Measurements from ENCODE around the gene RTCB. TPM values are rescaled to one million over a fixed set of nuclear protein-coding genes. Genes with fewer than 3 reads are reported as not detected.

RTCB gene
- polyA plus RNA-seq (ENCODE audit: insufficient read length in 3 of 3) = 100 to 1,000 TPM; 115 to 121 (median 119) TPM

DNA sequence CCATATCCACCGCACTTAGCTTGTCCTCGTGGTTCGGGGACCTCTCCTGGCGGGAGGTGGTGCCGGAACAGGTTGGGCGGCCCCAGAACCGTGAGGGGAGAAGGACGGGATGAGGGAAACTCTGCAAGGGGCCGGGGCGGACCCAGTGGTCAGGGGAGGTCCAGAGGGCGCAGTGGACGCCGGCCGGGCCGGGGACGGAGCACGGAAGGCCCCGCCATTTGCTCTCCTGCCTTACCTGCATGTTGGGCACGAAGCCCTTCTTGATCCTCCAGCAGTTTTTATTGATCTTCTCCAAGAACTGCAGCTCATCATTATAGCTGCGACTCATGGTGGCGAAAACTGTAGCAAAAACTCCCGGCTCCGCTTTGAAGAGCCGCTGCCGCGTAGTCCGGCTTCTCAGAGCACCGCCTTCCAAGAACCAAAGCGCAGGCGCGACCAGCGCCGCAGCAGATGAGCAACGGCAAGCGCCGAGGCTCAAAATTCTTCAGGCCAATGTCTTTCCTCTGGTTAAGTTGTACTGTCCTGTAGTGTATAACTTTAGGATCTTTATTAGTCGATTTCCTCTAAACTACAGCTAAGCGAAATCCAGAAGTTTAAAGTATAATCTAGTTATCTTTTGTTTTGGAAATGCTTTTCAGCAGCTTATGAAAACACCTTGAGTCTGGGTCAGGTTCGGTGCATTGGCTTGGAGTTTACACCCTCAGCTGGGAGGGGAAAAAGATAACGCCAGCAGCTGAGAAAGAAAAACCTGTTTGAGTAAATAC lies at the start of gene RTCB:
RTCB (minus strand) TSS at position 419 of the 764 bp plus-strand sequence; CDS start at position 328, 91 bp downstream.
- peak; percentile 90 to 96 (median 90) for DNase-seq (ENCODE audit: low read depth in 3 of 3, low spot score in 2 of 3)

DNA sequence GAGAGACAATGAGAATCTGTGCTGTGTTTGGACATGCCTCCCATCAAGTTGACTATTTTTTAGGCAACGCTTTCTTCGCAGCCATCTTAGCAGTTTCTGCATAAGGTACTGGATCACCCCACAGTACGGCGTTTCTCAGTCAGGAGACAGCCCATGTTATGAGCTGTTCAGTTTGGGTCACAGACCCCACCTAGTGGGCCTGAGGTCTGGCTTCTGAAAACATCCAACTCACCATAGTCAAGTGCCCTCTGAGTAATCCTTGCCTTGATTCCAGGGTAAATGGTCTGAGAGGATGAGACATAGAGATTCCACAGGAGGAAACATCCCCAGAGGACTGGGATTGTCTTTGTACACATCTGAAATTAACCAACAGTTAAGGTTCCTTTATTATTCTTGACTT lies 45.0 kb upstream of the RTCB start:
- no peak for DNase-seq (ENCODE audit: low read depth in 3 of 3, low spot score in 2 of 3)

DNA sequence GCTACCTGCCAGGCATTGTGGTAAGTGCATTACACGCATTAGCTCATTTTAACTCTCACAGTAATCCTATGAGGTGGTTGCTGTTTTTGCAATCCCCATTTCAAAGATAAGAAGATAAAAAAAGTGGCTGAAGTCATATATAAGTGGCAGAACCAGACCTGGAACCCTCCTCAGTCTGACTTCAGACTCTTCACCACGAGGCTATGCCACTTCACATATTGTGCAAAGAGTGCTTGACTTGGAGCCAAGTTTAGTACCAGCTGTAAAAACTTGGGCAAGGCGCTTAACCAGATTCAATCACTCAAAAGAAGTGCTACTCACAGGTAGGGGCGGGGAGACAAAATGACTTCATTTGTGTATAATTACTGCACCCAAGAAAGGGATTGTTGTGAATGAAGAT lies 36.9 kb upstream of the RTCB start:
- DNase-seq (ENCODE audit: low read depth in 3 of 3, low spot score in 2 of 3) = no peak

DNA sequence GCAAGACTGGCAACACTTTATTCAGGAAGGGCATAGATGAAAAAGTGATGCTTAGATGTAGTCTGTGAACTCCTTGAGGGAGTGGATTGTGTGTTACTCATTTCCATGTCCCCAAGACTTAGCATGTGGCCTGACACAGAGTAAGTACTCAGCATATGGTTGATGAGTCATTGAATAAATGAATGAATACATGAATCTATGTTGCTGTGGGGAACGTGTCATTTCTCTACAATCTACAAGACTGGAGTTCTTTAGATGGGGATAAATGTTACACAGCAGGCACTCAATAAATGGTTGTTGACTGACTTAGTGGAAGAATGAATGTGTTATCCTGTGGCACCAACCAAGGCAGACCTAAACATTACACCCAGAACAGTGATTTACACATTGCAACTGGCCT lies 34.3 kb upstream of the RTCB start:
- DNase-seq (ENCODE audit: low read depth in 3 of 3, low spot score in 2 of 3) = no peak

DNA sequence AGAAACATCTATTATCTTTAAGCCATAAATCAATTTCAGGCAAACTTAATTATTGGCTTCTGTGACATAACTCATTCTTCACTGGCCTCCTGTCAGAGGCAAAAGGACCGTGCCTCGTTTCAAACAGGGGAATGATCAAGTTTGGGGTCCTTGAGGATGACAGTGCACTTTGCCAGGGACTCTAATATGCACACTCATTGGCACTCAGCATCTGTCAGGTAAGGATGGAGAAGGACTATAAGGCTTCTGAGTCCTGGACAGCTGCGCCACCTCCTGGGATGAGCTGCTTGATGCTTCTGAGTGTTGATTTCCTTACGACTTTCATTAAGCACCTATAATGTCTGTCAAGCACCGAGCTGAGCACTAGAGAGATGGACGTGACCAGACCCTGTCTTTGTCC lies 32.0 kb upstream of the RTCB start:
- DNase-seq (ENCODE audit: low read depth in 3 of 3, low spot score in 2 of 3) = no peak

DNA sequence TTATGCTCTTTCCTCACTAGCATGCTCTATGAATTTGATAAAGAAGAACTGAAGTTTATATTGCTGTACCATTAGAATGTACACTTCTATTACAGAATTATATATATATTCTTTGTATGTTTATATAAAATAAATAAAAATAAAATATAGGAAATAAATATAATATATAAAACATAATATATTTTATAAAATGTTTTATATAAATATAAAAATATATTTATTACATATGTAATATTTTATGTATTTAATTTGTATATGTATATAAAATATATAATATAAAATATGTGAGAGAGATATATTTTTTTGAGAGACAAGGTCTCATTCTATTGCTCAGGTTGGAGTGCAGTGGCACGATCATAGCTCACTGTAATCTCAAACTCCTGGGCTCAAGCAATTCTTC lies 18.3 kb upstream of the RTCB start:
- no peak for DNase-seq (ENCODE audit: low read depth in 3 of 3, low spot score in 2 of 3)

DNA sequence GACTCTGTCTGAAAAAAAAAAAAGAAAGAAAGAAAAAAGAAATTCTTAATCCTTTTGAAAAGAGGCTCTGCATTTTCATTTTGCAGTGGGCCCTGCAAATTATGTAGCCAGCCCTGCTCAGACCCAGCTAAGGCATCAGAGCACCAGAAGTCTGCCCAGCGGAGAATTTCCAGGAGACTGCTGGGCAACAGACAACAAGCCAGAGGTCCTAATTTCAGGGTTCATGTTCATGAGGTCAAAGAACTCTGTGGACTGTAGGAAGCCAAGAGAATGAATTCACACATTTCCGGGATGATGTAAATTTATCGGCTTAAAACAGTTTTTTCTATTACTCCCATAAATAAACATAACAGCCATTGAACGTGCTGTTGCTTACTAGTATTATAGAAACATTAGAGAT lies 14.8 kb upstream of the RTCB start:
- DNase-seq (ENCODE audit: low read depth in 3 of 3, low spot score in 2 of 3) = no peak

DNA sequence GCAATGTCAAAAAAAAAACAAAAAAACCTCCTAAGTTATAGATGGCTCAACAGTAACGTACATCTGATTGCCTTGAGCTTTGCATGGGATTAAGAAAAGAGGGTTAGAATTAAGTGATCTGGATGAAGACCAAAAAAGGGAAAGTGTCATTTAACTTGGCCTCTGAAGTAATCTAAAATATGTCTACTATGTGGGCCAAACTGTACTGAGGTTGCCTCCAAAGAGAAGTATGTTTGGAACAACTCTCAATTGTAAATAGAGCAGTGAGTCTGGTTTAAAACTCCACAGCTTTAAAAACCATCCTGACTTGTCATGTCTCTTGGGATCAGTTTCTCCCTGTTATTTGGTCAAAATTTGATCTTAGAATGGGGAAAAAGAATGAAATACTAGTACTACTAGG lies 11.6 kb upstream of the RTCB start:
- DNase-seq (ENCODE audit: low read depth in 3 of 3, low spot score in 2 of 3) = no peak

DNA sequence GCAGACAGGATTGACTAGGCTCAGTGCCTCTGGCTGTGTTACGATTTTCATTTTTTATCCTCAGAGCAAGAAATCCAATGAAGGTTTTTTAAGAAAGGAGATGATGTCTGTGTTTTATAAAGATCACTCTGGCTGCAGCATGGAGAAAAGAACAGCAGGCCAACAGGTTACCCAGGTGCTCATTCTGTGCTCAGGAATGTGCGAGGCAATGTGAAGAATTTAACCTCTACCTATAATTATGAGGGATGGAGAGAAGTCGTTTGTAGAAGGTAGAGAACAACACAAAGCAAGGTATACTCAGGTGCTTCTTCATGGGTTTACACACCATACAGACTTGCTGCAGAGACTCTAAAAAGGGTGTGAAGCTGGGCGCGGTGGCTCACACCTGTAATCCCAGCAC lies 10.0 kb upstream of the RTCB start:
- DNase-seq (ENCODE audit: low read depth in 3 of 3, low spot score in 2 of 3) = no peak

DNA sequence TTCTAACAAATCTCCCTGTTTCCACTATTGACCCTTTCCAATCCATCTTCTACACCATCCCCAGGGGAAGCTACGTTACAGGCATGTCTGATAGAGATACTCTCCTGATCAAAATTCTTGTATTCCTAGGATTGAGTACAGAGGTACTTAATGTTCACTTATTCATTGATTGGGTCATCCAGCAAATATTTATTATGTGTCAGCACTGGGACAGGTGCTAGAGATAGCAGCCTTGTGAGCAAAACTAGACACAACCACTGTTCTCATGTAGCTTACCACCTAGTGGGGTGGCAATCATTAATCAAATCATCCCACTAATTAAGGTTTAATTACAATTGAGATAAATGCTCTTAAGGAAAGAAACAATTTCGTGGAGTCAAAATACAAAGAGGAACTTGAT lies 9.4 kb upstream of the RTCB start:
- no peak for DNase-seq (ENCODE audit: low read depth in 3 of 3, low spot score in 2 of 3)

DNA sequence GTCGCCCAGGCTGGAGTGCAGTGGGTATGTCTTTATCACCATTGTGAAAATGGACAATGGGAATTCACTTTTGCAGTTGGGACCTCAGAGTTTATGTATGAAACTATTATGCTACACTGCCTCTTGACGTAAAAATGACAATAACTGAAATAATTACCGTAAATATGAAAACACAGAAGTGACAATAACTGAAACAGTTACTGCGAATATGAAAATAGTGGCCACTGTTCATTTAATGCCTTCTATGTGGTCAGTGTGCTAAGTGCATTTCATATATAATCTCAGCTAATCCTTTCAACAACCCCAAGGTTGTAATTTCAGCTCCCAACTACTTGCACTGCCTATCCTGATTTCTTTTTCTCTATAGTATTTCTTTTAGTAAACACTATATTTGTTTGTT lies 5.9 kb upstream of the RTCB start:
- no peak for DNase-seq (ENCODE audit: low read depth in 3 of 3, low spot score in 2 of 3)

DNA sequence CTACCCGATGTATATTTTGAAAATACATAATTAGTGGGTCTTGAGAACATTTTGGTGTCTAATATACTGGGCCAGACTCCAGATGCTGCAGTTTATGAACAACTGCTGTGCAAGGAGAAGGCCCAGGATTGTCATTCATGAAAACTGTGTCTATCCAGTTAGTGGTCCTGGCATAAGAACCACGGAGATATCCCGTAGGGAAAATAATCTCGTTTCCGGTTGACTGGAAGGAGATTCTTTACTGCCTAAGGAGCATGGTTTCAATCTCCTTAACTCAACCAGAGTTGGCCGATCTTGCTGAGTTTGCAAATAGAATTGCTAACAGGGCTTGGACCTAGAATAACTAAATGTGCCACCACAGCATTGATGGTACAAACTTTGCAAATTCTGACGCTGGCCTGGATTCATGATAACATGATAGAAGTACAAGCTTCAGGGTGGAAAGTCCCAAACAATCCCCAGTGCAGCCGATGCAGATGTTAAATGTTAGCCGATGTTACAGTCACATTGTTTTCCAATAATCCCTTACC lies 4.6 kb upstream of the RTCB start:
- no peak for DNase-seq (ENCODE audit: low read depth in 3 of 3, low spot score in 2 of 3)

DNA sequence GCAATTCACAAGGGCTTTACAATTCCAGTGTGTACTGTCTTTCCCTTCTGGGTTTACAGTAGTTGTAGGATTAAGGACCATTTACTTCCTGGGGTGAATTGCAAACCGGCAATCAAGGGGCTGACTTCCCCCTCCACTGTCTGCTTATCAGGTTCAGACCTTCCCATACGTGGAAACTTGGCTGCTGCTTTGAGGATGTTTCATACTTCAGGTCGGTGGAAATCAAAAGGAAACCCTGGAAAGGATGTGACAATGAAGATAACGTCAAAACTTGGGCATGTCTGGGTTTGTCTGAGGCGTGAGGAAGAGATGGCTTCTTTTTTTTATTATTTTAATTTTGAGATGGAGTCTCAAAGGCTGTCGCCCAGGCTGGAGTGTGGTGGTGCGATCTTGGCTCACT lies 2.1 kb upstream of the RTCB start:
- DNase-seq (ENCODE audit: low read depth in 3 of 3, low spot score in 2 of 3) = no peak

DNA sequence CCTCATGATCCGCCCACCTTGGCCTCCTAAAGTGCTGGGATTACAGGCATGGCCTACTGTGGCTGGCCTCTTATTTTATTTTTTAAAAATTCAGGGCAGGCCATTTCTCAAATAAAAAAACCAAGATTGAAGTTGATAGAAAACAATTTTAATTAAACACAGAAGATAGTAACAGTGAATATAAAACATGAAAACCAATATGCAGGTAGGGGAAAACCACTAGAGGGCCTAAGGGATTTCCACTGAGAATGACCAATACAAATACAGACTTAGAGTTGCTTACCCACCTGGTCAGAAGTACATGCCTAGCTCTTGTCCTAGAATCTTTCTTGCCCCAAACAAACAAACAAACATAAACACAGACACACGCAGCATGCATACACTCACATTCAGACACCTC lies 1.7 kb upstream of the RTCB start:
- no peak for DNase-seq (ENCODE audit: low read depth in 3 of 3, low spot score in 2 of 3)

DNA sequence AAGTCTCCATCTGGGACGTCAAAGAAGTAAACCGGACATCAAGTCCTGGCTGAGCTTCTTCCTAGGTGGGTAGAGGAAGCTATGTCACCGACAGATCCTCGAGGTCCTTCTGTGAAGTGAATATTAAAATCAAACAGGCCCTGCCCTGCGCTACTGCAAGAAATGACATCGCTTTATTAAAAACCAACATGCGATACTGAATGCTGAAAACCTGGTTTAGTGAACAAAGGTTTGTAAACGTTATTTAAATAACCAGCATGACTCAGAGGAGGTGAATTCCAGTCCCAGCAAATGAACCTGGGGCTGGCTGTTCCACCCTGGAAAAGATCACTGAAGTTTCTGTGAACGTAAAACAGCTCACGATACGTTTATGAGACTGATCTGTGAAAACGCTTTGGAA lies 645 bp downstream of the RTCB start:
- peak in 1 of 3 donors; percentile 16 for DNase-seq (ENCODE audit: low read depth in 3 of 3, low spot score in 2 of 3)

DNA sequence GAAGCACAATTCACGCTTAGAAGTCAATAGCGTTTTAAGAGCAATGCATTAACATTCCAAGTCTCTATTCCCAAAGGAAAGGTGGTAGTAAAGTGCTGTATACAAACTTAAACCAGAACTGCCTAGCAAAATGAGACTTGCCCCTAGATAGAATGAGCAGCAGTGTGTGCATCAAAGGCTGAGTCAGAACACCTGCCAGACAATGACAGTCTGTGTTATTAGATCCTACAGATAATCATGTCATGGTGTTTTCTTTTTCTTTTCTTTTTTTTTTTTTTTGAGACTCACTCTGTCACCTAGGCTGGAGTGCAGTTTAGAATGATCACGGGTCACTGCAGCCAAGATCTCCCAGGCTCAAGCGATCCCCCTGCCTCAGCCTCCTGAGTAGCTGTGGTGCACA lies 1.6 kb downstream of the RTCB start:
- DNase-seq (ENCODE audit: low read depth in 3 of 3, low spot score in 2 of 3) = peak in 1 of 3 donors; percentile 4

DNA sequence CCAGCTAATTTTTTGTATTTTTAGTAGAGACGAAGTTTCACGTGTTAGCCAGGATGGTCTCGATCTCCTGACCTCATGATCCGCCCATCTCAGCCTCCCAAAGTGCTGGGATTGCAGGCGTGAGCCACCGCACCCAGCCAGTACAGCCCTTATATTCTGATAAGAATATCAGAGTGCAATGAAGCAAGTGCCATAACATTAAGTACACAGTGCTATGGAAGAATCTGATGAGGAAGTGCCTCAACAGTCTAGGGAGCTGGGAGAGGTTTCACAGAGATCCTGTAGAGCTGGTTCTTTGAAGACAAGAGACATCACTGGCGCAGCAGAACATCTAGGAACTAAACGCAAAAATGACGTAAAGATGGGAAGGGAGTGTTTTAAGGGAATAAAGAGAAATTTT lies 2.1 kb downstream of the RTCB start:
- no peak for DNase-seq (ENCODE audit: low read depth in 3 of 3, low spot score in 2 of 3)

DNA sequence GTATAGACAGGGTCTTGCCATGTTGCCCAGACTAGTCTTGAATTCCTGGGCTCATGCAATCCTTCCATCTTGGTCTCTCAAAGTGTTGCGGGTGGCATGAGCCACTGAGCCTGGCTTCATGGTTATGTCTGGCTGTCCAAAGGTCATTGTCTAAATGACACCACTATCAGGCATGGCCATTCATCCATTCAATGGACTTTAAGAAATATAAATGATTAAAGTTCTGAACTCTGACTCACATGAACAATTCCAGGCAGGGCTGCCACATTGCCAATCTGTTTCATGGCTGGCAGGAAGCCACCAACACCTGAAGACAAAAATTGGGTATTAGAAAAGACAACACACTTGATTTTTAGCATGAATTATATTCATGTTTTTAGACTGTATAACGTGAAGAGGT lies 4.1 kb downstream of the RTCB start:
- DNase-seq (ENCODE audit: low read depth in 3 of 3, low spot score in 2 of 3) = no peak

DNA sequence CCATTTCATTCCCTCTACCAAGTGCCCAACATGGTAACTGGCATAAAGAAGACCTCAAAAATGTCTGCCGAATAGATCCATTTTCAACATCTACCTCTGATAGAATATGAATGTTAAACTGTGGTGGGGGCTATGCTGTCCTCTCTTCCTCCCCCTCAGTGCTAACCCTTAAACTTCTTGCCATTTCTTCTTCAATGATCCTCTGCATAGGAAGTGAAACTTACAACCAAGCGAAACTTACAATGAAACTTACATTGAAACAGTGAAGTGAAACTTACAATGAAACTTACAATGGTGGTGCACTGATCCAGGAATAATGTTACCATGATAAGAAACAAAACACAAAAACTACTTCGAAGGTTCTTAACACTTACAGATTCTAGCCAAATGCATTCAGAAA lies 4.7 kb downstream of the RTCB start:
- no peak for DNase-seq (ENCODE audit: low read depth in 3 of 3, low spot score in 2 of 3)

DNA sequence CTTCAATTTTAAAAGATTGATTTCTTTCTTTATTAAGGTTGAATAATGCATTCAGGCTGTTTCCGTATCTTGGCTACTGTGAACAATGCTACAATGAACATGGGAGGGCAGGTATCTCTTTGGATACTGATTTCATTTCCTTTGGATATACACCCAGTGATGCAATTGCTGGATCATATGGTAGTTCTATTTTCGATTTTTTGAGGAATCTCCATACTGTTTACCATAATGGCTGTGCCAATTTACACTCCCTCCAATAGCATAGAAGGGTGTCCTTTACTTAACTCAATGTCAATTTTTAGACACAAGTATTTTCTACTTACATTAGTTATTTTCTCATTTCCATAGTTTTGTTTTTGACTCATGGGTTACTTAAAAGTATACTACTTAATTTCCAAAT lies 8.0 kb downstream of the RTCB start:
- no peak for DNase-seq (ENCODE audit: low read depth in 3 of 3, low spot score in 2 of 3)

DNA sequence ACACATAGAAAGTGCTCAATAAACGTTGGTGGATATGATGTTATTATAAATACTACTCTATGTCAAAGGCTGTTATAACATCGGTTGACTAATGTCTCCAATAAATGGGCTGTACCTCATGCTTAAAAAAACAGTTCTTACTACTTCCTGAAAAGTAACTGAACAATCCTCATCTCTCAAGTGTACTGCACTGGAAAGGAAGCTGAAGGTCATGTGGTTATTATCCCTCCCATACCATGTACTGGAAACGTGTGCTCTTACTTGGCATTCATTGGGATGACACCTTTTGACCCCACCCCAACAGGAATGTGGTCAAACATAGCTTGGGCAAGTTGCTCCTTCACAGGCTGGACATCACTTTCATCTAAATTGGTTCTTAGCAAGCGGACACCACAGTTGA lies 10.6 kb downstream of the RTCB start:
- DNase-seq (ENCODE audit: low read depth in 3 of 3, low spot score in 2 of 3) = no peak

DNA sequence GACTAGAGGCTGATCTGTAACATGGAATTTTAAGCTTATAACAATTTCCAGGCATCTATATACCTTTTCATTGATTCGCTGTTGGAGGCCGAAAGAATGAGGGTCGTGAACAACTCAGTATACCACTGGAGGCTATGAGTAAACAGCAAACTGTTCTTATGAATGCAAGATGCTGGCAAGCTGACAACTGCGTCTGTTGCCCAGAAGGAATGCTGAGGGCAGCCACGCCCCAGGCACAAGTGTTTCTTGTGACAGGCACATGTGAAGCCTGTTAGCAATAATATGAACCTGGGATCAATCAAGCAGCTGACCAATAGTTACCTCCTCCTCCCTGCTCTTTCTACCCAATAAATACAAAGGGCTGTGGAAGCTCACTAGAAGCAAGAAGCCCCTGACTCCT lies 15.3 kb downstream of the RTCB start:
- DNase-seq (ENCODE audit: low read depth in 3 of 3, low spot score in 2 of 3) = no peak

DNA sequence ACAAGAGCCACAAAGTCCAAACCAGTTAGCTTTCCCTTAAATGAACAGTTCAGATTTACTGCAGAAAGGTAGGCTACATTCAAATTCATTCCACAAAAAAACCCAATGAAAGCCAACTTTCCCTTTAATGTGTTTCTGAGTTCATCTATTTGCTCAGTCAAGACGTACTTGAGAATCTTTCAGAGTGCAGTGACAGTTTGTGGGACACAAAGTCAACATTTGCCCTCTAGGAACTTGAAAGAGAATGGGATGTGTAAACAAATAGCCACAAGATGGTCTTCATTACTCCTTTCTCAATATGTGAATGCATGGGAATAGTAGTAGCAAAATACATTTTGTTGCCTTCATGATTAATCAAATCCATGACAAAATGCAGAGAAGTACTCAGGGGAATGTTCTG lies 15.8 kb downstream of the RTCB start:
- DNase-seq (ENCODE audit: low read depth in 3 of 3, low spot score in 2 of 3) = no peak

Data from right renal cortex interstitium (tissue), 3 donors.